Testis (tissue), 2 donors: Measurements from ENCODE around the gene TDRD12.

Experiments used
- CTCF ChIP-seq, 3 experiments: fragments of 450-650 bp in 2 of 3; fragments of 200-600 bp in 1 of 3; sonication (generic) in 1 of 3; IDR thresholded peaks; one replicate each; pipeline ENCODE4 v1.5.1; 2016 to 2019; ENCODE audit warnings: antibody characterized with exemption in 3 of 3, mild to moderate bottlenecking in 2 of 3, moderate library complexity in 1 of 3
- POLR2A ChIP-seq: fragments of 450-650 bp; IDR thresholded peaks from one replicate; pipeline ENCODE4 v1.6.1; 2017; ENCODE audit warnings: antibody characterized with exemption, mild to moderate bottlenecking, moderate library complexity

- TF ChIP-seq CTCF (IDR thresholded peaks at IDR 0.05) (no peak), POLR2A (no peak)
Measured at GRCh38 chr19:32735936-32736335, 16.4 kb downstream of the TDRD12 start.
